ENCODE data around the gene GEMIN2. TPM values are rescaled to one million over a fixed set of nuclear protein-coding genes. Genes with fewer than 3 reads are reported as not detected.

GEMIN2 gene
- total RNA-seq, 4 donors from 2014 or later, result 15.3 to 33.0 (median 20.2) TPM

DNA sequence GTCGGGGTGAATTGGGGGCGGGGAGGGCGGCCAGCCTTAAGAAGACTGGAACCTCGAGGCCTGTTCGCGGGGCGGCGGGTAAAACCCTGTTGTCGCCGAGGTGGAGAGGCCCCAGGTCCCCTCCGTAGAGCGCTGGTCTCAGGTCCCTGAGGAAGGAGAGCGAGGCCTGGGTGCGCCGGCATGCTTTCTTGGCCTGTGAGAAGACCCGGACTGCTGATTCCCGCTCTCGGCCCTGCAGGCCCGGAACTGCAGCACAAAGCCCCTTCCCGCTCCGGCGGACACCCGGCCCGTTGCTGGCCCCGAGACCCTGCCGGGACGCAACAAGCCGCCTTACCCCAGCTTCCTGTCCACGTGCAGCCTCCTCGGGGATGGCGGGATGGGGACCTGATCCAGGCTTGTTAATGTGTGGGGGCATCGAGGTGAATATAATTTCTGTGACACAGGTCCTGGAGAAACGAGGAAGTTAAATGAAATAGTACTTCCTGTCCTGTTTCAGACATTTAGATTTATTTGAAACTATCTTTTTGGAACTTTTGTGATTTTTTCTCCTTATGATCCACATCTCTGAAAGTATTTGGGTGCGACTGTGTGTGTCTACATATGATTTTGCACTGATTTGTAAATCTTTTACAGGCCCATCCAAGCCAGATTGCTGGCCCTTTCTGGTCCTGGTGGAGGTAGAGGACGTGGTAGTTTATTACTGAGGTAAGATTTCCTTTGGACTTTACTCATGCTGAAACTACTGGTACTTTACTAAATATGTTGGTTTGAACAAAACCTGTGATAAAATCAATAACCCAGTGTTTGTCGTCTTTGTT, 61.5 kb downstream of the GEMIN2 start:
- Histone ChIP-seq H3K27ac (peak overlapping the region; percentile 70 to 96 (median 92)), H3K36me3 (peaks cover 6 to 43% of the 10 kb centered on the region in 2 donors), H3K4me1 (peaks cover 5 to 40% (median 11%) of the 10 kb centered on the region in 3 donors), H3K27me3 (no peaks in the 10 kb centered on the region), H3K4me3 (peak overlapping the region; percentile 52 to 89), H3K9me3 (no peaks in the 10 kb centered on the region)
- 1 to 2% methylated on average over 4 to 12 of the region's 36 CpGs for WGBS, 2 donors (ENCODE audit: low coverage in 1 of 2)
- ATAC-seq, result peak; percentile 5
- no peak for TF ChIP-seq POLR2AphosphoS5 (IDR thresholded peaks at IDR 0.05)
- no peak for TF ChIP-seq POLR2A (IDR thresholded peaks at IDR 0.05)
- TF ChIP-seq, protein P1, sequence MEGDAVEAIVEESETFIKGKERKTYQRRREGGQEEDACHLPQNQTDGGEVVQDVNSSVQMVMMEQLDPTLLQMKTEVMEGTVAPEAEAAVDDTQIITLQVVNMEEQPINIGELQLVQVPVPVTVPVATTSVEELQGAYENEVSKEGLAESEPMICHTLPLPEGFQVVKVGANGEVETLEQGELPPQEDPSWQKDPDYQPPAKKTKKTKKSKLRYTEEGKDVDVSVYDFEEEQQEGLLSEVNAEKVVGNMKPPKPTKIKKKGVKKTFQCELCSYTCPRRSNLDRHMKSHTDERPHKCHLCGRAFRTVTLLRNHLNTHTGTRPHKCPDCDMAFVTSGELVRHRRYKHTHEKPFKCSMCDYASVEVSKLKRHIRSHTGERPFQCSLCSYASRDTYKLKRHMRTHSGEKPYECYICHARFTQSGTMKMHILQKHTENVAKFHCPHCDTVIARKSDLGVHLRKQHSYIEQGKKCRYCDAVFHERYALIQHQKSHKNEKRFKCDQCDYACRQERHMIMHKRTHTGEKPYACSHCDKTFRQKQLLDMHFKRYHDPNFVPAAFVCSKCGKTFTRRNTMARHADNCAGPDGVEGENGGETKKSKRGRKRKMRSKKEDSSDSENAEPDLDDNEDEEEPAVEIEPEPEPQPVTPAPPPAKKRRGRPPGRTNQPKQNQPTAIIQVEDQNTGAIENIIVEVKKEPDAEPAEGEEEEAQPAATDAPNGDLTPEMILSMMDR (IDR thresholded peaks at IDR 0.05), result no peak
- no peak for TF ChIP-seq EP300 (IDR thresholded peaks at IDR 0.05)

DNA sequence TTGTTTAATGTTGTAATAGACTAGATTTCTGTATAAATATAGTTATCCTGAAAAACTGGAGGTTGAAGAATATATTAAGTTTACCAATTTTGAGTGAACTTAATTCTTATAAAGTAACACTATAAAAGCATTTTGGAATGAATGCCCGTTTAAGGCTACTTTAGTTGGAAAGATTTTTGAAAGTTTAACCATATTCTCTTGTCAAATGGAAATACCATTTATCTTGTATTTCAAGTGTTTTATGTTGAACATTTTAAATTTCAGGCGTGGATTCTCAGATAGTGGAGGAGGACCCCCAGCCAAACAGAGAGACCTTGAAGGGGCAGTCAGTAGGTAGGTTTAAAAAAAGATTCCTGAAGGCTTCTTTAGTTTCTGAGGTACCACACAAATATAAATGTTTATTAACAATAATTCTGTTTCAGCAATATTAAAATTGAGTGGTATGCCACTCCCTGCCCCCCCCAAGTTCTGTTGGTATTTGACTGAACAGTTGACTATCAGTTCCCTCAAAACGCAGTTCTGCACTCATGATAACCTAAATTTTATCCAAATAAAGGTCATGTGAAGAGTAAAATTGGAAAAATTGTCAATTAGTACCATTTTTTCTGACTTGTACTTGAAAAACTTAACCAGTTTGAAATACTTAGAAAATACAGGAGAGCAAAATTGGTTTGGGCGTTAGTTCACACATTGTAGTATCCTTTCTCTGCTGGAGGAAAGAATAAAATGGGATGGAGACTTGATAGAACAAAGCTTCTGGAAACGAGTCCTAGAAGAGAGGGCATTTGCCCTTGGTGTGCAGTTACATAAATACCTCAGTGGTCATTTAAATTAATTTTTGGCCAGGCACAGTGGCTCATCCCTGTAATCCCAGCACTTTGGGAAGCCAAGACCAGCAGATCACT, 62.4 kb downstream of the GEMIN2 start:
- 59 to 79% methylated on average over 5 of the region's 5 CpGs for WGBS, 2 donors (ENCODE audit: low coverage in 1 of 2)
- peak overlapping the region in 1 of 4 donors; percentile 93 for H3K27ac ChIP-seq
- ATAC-seq, result no peak

DNA sequence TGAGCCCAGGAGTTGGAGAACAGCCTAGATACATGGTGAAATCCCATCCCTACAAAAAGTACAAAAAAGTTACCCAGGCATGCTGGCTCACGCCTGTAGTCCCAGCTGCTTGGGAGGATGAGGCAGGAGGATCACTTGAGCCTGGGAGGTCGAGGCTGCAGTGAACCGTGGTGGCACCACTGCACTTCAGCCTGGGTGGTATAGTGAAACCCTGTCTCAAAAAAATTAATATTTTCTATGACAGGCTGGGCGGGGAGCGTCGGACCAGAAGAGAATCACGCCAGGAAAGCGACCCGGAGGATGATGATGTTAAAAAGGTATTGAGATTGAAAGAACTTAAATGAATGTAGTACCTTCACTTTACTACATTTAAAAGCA, 63.0 kb downstream of the GEMIN2 start:
- H3K36me3 ChIP-seq, result peaks cover 14 to 58% of the 10 kb centered on the region in 2 donors
- ATAC-seq, result no peak
- 85 to 89% methylated on average over 6 to 8 of the region's 9 CpGs for WGBS, 2 donors (ENCODE audit: low coverage in 1 of 2)
- H3K4me3 ChIP-seq, result no peak overlapping the region
- H3K4me1 ChIP-seq, result peaks cover 5 to 36% (median 11%) of the 10 kb centered on the region in 3 donors
- no peaks in the 10 kb centered on the region for H3K27me3 ChIP-seq
- no peak overlapping the region for H3K27ac ChIP-seq
- TF ChIP-seq POLR2A (IDR thresholded peaks at IDR 0.05) (no peak), EP300 (IDR thresholded peaks at IDR 0.05) (no peak), POLR2AphosphoS5 (IDR thresholded peaks at IDR 0.05) (no peak)
- TF ChIP-seq, protein P1 (IDR thresholded peaks at IDR 0.05), result no peak
- H3K9me3 ChIP-seq, result no peaks in the 10 kb centered on the region

More for the DNA sequence above, 62.4 kb downstream of the GEMIN2 start:
- no peaks in the 10 kb centered on the region for H3K9me3 ChIP-seq
- H3K4me1 ChIP-seq, result peaks cover 5 to 36% (median 11%) of the 10 kb centered on the region in 3 donors
- no peaks in the 10 kb centered on the region for H3K27me3 ChIP-seq
- peaks cover 13 to 51% of the 10 kb centered on the region in 2 donors for H3K36me3 ChIP-seq
- TF ChIP-seq, protein P1 (IDR thresholded peaks at IDR 0.05), result no peak
- TF ChIP-seq POLR2A (IDR thresholded peaks at IDR 0.05) (no peak), EP300 (IDR thresholded peaks at IDR 0.05) (no peak)
- H3K4me3 ChIP-seq, result peak overlapping the region; percentile 52 to 89

DNA sequence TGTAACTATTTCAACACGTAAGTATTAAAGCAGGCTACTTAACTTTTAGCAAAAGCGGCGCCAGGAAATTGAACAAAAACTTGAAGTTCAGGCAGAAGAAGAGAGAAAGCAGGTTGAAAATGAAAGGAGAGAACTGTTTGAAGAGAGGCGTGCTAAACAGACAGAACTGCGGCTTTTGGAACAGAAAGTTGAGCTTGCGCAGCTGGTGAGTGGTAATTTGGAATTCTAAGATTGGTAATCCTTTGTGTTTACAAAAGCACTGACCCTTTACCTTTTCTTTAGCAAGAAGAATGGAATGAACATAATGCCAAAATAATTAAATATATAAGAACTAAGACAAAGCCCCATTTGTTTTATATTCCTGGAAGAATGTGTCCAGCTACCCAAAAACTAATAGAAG, 64.9 kb downstream of the GEMIN2 start:
- Histone ChIP-seq H3K4me1 (peaks cover 5 to 35% (median 11%) of the 10 kb centered on the region in 3 donors), H3K9me3 (no peaks in the 10 kb centered on the region), H3K4me3 (no peak overlapping the region), H3K27me3 (no peaks in the 10 kb centered on the region), H3K36me3 (peaks cover 14 to 76% of the 10 kb centered on the region in 2 donors), H3K27ac (no peak overlapping the region)
- ATAC-seq, result no peak
- no peak for TF ChIP-seq POLR2AphosphoS5 (IDR thresholded peaks at IDR 0.05)
- 80 to 95% methylated on average over 6 of the region's 6 CpGs for WGBS, 2 donors (ENCODE audit: low coverage in 1 of 2)

DNA sequence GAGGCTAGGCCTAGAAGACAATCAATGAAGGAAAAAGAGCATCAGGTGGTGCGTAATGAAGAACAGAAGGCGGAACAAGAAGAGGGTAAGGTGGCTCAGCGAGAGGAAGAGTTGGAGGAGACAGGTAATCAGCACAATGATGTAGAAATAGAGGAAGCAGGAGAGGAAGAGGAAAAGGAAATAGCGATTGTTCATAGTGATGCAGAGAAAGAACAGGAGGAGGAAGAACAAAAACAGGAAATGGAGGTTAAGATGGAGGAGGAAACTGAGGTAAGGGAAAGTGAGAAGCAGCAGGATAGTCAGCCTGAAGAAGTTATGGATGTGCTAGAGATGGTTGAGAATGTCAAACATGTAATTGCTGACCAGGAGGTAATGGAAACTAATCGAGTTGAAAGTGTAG, 66.4 kb downstream of the GEMIN2 start:
- H3K4me3 ChIP-seq, result no peak overlapping the region
- no peak overlapping the region for H3K27ac ChIP-seq
- no peak for ATAC-seq
- H3K4me1 ChIP-seq, result peaks cover 5 to 30% (median 11%) of the 10 kb centered on the region in 3 donors
- TF ChIP-seq POLR2AphosphoS5 (IDR thresholded peaks at IDR 0.05), result no peak
- TF ChIP-seq POLR2A (IDR thresholded peaks at IDR 0.05), result no peak
- no peak for TF ChIP-seq EP300 (IDR thresholded peaks at IDR 0.05)
- TF ChIP-seq, protein P1 (IDR thresholded peaks at IDR 0.05), result no peak
- no peaks in the 10 kb centered on the region for H3K9me3 ChIP-seq
- 82% methylated on average over 5 of the region's 5 CpGs for WGBS, 2 donors (ENCODE audit: low coverage in 1 of 2)
- no peaks in the 10 kb centered on the region for H3K27me3 ChIP-seq
- H3K36me3 ChIP-seq, result peaks cover 14 to 89% of the 10 kb centered on the region in 2 donors

All from gastroesophageal sphincter (tissue), 4 donors.